GM23338 (cell line): ENCODE data around the gene SNRPA1.

Experiments
- CREB1 ChIP-seq: fragments of 250-450 bp; sonication (Bioruptor Pico); IDR thresholded peaks from 2 replicates; pipeline ENCODE4 v1.5.0; 2020; ENCODE audit warnings: low read depth, mild to moderate bottlenecking, moderate library complexity
- CTCF ChIP-seq, 2 experiments: fragments of 200-600 bp in 1 of 2; sonication (generic) in 1 of 2; conservative IDR thresholded peaks; 2 replicates each; pipeline versions ENCODE4 v1.5.1 to v1.6.1; 2016 to 2017; ENCODE audit warnings: antibody characterized with exemption in 2 of 2, low read depth in 2 of 2, mild to moderate bottlenecking in 2 of 2, moderate library complexity in 1 of 2
- ETS1 ChIP-seq: IDR thresholded peaks from 2 replicates; pipeline ENCODE4 v1.6.1; 2016; ENCODE audit warnings: antibody characterized with exemption
- EZH2 ChIP-seq: fragments of 200-600 bp; sonication (generic); IDR thresholded peaks from one replicate; pipeline ENCODE4 v1.8.0; 2017; ENCODE audit warnings: antibody characterized with exemption, mild to moderate bottlenecking, low read depth; ENCODE audit not compliant: unreplicated experiment
- EZH2phosphoT487 ChIP-seq: fragments of 200-600 bp; sonication (generic); IDR thresholded peaks from one replicate; pipeline ENCODE4 v1.8.1; 2018; ENCODE audit warnings: antibody characterized with exemption; ENCODE audit not compliant: unreplicated experiment
- JUNB ChIP-seq: IDR thresholded peaks from one replicate; pipeline ENCODE4 v1.6.1; 2016; ENCODE audit warnings: antibody characterized with exemption; ENCODE audit not compliant: unreplicated experiment
- NANOG ChIP-seq: IDR thresholded peaks from 2 replicates; pipeline ENCODE4 v1.6.1; 2016; ENCODE audit warnings: antibody characterized with exemption, borderline replicate concordance
- POLR2AphosphoS5 ChIP-seq: IDR thresholded peaks from 2 replicates; pipeline ENCODE4 v1.6.1; 2016; ENCODE audit warnings: antibody characterized with exemption, low read depth
- REST ChIP-seq: IDR thresholded peaks from one replicate; pipeline ENCODE4 v1.6.1; 2018; ENCODE audit warnings: antibody characterized with exemption; ENCODE audit not compliant: unreplicated experiment
- ZNF331 ChIP-seq: fragments of 250-450 bp; sonication (Bioruptor Pico); IDR thresholded peaks from 2 replicates; pipeline ENCODE4 v1.5.0; 2020; ENCODE audit warnings: low read depth, mild to moderate bottlenecking, moderate library complexity

GRCh38 chr15:101306341-101307047 is 11.4 kb upstream of the SNRPA1 start:
- TF ChIP-seq CTCF (conservative IDR thresholded peaks at IDR 0.05; ENCODE audit: low read depth in 2 of 2) (no peak), REST (no peak), POLR2AphosphoS5 (no peak), CREB1 (CRISPR knock-in tag) (no peak), ZNF331 (no peak), ETS1 (no peak), EZH2 (no peak), JUNB (no peak), NANOG (no peak), EZH2phosphoT487 (no peak)
